Esophagus muscularis mucosa (tissue), 4 donors: ENCODE measurements around the gene VPS35L.

Experiments used
- EP300 ChIP-seq: sonication (generic); formaldehyde crosslinking; IDR thresholded peaks from one replicate; pipeline ENCODE4 v1.6.1; 2017; ENCODE audit warnings: antibody characterized with exemption
- POLR2A ChIP-seq: fragments of 450-650 bp; IDR thresholded peaks from one replicate; pipeline ENCODE4 v1.6.1; 2017; ENCODE audit warnings: antibody characterized with exemption, moderate library complexity, mild to moderate bottlenecking, low read depth
- TF ChIP-seq, protein P1 (sequence below), 3 experiments: fragments of 200-600 bp in 2 of 3; fragments of 450-650 bp in 1 of 3; sonication (generic) in 2 of 3; IDR thresholded peaks; one replicate each; pipeline ENCODE4 v1.5.1; 2017 to 2019; ENCODE audit warnings: antibody characterized with exemption in 3 of 3, mild to moderate bottlenecking in 2 of 3, moderate library complexity in 1 of 3

DNA sequence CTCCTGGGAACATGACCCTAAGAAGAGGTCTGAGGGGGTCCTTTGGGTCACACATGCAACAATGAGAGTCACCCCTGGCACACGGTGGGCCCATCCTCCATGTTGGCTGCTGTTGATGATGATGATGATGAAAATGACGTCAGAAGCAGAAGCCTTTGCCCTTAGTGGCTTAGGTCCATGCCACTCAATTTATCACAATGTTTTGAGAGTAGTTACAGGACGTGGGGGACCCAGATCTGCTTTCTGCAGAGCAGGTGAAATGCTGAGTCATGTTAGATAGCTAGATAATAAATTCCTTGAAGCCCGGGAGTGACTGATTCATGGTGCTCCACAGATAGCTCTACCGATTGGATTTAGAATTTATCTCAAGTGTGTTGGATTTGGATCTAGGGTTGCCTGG, 53.9 kb downstream of the VPS35L start:
- TF ChIP-seq, protein P1, sequence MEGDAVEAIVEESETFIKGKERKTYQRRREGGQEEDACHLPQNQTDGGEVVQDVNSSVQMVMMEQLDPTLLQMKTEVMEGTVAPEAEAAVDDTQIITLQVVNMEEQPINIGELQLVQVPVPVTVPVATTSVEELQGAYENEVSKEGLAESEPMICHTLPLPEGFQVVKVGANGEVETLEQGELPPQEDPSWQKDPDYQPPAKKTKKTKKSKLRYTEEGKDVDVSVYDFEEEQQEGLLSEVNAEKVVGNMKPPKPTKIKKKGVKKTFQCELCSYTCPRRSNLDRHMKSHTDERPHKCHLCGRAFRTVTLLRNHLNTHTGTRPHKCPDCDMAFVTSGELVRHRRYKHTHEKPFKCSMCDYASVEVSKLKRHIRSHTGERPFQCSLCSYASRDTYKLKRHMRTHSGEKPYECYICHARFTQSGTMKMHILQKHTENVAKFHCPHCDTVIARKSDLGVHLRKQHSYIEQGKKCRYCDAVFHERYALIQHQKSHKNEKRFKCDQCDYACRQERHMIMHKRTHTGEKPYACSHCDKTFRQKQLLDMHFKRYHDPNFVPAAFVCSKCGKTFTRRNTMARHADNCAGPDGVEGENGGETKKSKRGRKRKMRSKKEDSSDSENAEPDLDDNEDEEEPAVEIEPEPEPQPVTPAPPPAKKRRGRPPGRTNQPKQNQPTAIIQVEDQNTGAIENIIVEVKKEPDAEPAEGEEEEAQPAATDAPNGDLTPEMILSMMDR (IDR thresholded peaks at IDR 0.05): no peak
- TF ChIP-seq POLR2A (no peak), EP300 (no peak)
